ENCODE data around the gene ANKRD26.
"Not testable (repeated sequence)": the region's sequence is repeated elsewhere in the genome, so short reads cannot be mapped to it uniquely, and the experiment has no call there.

ANKRD26 gene

DNA sequence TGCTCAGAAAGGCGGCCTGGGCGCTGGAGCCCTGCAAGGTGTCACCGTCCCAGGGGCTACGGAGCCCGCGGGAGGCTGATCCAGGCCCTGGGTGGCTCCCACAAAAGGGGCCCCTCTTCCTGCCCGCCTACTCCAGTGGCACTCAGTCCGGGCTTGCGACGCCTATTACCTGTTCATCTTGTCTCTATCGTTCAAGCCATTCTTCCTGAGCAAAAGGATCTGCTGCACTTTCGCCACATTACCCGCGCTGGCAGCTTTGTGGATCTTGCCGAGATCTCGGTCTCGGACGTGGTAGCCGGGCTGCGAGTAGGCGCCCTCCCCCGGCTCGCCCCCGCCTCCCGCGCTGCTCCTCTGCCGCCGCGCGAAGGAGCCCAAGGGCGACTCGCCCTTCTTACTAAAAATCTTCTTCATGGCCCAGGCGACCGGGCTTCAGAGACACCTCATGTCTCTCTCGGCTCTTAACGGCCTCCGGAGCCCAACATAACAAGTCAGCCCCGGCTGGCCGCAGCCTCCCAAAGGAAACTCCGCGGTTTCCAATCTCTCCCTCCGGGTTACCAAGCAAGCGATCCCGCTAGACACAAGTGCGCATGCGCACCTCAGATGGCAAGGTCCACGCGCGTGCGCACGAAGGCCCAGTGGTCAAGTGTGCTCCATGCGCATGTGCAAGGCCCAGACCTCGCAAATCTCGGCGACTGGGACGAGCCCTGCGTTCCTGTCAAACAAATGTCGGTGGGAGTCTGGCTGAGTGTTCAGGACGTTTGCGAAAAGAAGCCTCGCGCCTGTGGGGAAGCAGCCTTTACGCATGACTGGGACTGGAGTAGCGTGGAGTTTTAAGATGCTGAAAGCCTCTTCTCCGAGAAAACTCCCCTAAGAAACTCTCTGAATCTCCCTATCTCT is at the start of gene ANKRD26:
Gene ANKRD26 (minus strand): TSS at position 579 of the 897 bp plus-strand sequence. CDS start 168 bp downstream, at position 411.
- Histone ChIP-seq H3K4me3 (peak within 1 kb of the TSS; percentile 41 to 73 (median 67)), H3K27ac (peak within 1 kb of the TSS; percentile 48 to 95 (median 90))

DNA sequence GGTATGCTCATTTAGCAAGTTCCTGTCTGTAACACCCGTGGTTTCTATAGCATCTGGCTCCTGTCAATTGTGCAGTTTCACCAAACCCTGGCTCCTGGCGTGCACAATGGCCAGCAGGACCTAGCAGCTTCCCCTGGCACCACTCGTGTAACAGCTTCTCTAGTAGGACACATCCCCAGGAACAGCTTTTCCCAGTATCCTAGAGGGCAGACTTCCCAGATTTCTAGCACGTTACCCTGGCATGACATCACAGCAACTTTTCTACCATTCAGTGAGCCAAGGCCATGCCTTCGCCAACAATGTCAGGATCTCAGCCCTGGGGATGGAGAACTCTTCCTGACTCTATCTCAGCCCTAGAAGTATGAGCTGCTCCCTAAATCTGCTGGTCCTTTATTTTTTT is 47.4 kb upstream of the ANKRD26 start:
- no peak overlapping the region for H3K4me3 ChIP-seq
- no peak overlapping the region for H3K27ac ChIP-seq

DNA sequence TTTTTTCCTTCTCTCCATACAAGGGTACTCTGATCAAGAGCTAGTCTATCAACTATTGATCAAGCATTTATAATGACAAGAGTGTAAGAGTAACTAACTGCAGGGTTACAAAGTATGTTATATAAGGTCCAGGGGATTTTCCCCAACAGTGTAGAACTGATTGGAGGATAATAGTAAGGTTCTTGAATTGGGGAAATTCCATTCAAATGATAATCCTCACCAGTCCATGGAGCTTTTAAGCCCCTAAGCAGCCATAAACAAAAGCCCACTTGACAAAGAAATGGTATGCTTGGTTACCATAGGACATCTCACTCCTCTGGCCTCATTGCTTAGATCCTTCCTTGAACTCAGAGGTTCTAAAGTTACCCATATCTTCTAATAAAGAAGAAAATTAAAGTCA is 45.6 kb upstream of the ANKRD26 start:
- Histone ChIP-seq H3K4me3 (no peak overlapping the region), H3K27ac (no peak overlapping the region)

DNA sequence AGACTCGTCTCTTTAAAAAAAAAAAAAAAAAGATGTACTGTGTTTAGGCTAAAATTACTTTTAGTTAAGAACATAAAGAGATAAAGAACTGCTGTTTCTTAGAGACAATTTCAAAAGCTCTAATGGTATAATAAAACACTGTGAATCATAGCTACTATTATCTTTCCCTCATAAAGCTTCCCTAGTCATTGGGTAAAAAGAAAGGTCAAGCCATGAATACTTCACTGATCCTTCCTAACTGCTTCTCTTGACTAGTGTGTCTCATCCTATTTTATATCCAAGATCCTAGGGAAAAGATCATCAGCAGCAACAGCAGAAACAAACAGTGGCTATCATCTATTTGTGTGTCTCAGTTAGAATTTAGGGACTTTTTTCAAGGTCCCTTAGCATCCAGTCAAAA is 43.4 kb upstream of the ANKRD26 start:
- no peak overlapping the region for H3K27ac ChIP-seq
- no peak overlapping the region for H3K4me3 ChIP-seq

DNA sequence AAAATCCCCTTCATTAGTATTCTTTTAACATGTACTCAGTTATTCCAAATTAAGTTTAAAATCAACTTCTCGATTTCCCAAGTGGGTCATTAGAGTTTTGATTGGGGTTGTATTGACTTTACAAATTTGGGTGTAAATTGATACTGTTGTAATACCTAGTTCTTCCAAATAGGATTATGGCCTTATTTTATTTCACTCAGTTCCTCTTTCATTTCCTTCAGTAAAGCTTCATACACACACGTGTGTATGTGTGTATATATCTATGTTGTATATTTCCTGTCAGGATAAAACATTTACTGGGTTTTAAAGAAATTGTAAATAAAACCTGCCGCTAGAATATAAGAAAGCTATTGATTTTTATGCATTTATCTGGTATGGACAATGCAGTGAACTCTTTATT is 38.0 kb upstream of the ANKRD26 start:
- Histone ChIP-seq H3K4me3 (no peak overlapping the region), H3K27ac (no peak overlapping the region)

DNA sequence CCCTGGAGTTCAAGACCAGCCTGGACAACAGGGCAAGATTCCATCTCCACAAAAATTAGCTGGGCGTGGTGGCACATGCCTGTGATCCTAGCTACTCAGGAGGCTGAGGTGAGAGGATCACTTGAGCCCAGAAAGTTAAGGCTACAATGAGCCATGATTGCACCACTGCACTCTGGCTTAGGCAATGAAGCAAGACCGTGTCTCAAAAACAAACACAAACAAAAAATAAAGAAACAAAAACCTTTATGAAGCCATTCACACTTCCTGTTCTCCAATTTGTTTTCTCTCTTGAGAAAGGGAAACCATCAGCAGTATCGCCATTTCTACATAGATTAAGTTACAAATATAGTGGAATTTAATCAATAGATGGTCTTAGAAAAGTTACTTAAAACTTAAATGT is 34.1 kb upstream of the ANKRD26 start:
- no peak overlapping the region for H3K27ac ChIP-seq
- H3K4me3 ChIP-seq = no peak overlapping the region

DNA sequence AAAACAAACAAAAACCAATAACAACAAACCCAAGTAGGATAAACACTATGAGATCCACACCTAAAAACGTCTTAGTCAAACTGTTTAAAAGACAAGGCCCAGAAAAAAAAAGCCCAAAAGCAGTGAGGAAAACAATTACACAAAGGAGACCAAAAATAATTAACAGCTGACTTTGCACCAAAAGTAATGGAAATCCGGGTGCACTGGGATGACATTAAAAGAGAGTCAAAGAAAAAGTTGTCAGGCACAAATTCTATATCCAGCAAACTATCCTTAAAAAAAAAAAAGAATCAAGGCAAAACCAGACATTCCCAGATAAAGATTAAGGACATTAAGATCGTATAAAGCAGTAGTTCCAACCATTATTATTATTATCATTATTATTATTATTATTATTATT is 7.9 kb upstream of the ANKRD26 start:
- Histone ChIP-seq H3K27ac (no peak overlapping the region), H3K4me3 (no peak overlapping the region)

DNA sequence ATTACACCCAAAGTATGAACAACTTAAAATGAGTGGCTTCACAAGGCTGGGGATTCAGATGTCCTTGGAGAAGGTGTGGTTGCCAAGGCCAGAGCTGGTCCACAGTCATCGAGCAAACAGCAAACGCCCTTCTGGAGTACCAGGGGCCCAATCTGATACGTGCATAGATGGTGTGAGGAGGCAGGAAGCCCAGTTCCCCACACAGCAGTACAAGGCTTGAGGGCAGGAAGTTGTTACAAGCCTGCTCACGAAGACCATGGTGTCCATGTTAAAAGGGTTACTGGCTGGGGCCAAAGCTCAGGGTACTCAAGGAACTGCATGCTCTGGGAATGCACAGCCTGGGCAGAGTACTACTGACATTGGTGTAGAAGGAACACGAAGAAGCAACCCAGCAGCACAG is 4.6 kb upstream of the ANKRD26 start:
- no peak overlapping the region for H3K4me3 ChIP-seq
- no peak overlapping the region for H3K27ac ChIP-seq

DNA sequence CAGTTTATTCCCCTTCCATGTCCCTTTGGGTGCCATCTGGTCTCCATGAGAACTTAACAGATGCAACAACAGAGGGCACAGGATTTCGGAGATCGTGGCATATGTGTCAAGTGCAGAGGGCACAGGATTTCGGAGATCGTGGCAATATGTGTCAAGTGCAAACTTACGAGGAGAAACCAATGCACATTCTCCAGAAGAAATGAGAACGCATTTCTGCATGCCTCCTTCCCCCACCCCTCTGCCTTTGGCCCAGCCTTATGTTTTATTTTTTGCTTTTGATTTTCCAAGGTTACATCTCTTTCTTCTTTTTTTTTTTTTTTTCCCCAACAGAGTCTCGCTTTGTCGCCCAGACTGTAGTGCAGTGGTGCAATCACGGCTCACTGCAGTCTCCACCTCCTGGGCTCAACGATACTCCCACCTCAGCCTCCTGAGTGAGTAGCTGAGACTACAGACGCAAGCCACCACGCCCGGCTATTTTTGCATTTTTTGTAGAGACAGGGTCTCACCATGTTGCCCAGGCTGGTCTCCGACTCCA is 586 bp upstream of the ANKRD26 start:
- peak overlapping the region; percentile 41 to 73 (median 67) for H3K4me3 ChIP-seq
- peak overlapping the region in 20 of 21 experiments; percentile 82 to 95 (median 90) for H3K27ac ChIP-seq

DNA sequence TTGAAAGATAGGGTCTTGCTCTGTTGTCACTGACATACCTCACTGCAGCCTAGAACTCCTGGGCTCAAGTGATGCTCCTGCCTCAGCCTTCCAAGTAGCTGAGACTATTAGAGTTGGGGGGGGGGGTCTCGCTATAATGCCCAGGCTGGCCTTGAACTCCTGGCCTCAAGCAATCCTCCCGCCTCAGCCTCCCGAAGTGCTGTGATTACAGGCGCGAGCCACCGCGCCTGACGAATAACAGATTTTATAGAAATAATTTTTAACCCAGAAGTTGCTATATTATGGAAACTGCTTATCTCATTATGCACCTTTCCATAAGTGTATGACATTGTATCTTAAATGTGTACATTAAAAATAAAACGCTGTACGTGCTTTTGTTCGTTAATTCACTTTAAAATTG is 846 bp downstream of the ANKRD26 start:
- Histone ChIP-seq H3K27ac (peak overlapping the region in 19 of 21 experiments; percentile 82 to 95 (median 91)), H3K4me3 (peak overlapping the region; percentile 41 to 73 (median 67))

DNA sequence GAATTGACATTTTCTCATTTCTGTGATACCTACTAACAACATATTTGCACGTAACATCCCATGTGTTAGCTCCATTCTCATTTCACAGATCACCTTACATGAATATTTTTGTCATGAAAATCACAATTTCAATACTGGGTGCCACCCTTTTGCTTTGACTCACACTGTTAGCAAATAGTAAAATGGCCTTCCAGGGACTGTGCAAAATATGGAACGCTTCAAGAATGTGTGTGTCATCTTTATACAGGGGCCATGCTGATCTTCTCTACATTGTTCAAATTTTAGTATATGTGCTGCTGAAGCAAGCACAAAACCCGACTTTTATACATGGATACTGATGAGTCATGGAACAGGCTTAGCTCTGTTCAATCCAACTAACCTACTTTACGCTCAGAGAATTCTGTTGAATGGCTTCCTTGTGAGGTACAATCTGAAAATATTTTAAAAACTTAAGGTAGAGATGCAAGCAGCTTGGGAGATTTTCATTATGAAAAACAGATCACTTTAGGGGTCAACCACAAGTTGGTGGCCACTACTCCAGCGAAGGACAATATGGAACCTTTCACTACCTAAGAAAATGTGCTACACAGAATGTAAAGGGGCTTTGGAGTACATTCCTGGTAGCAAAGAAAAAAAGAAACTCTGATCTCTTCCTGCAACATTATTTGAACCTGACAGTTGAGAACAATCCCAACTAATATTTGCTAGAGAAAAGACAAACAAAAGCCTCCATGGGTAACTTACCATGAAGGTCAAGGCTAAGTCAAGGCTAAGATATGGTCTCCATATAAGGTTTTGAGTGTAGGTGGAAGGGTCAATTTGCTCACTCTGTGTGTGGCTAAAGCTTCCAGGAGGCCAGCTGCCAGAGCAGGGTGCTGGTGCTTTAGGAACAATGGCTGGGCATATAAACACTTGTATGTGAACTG is 11.9 kb downstream of the ANKRD26 start:
- no peak overlapping the region for H3K27ac ChIP-seq

DNA sequence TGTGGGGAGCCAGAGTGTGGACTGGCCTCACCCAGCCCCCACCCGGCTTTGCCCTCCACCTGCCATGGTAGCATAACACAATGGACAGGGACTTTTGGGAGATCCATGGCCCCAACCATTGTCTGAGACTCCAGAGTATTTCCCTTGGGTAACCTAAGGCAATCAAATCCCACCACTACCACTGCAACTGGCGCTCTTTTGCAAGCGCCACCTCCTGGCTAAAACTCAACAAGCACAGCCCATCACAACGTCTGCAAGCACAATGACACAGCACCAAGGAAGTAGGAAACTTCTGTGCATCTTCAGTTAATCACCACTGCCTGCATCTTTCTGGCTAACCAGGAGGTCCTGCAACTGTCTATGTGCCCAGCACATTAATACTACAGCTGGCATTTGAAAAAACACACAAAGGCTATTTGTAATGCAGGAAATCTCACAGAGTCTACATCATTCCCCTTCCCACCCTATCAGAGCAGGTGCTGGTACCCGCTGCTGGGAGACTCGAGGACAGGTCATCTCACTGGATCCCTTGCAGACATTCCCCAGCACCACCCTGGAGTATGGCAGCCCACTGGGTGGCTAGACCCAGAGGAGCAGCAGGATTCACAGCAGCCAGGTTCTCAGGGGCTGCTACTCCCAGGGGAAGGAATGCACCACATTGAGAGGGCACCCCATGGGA is 27.7 kb downstream of the ANKRD26 start:
- Histone ChIP-seq H3K27ac (no peak overlapping the region), H3K4me3 (no peak overlapping the region)

More for the DNA sequence above, 11.9 kb downstream of the ANKRD26 start:
- no peak overlapping the region for H3K4me3 ChIP-seq

DNA sequence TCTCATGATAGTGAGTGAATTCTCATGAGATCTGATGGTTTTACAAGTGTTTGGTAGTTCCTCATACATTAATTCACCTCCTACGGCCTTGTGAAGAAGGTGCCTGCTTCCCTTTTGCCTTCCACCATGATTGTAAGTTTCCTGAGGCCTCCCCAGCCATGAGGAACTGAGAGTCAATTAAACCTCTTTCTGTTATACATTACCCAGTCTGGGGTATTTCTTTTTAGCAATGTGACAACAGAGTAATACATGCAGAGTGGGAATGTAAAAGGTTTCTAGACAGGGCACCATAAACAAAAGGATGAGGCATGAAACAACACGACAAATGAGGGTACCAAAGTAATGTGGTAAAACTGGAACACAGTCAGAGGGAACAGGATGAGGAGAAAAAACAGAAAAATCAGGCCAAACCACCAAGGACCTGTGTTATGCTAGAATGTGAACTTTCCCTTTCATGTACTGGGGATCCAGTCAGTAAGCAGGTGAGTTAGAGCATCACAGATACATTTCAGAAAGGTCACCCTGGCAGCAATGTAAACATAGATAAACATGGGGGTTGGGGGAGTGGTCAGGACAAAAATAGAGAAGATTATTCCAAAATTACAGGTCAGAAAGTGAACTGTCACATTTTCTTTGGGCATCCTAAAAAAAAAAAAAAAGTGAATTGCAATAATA is 31.9 kb downstream of the ANKRD26 start:
- Histone ChIP-seq H3K27ac (no peak overlapping the region), H3K4me3 (no peak overlapping the region)

DNA sequence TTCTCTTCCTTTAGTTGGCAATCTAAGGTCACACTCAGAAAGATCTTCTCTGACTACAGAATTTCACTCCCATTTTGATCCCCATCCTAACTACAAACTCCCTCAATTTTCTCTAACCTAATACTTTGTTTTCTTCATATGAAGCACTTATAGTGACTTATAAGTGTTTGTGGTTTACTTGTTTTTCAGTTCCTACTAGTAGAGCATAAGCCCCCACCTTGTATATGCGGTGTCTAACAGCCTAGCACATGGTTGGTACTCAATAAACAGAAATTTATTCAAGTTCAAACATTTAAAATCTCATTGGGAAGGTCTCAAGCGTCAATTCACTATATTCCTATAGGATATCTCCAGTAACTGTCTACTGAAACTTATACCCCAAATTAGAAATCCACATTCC is 35.2 kb downstream of the ANKRD26 start:
- Histone ChIP-seq H3K27ac (no peak overlapping the region), H3K4me3 (no peak overlapping the region)

DNA sequence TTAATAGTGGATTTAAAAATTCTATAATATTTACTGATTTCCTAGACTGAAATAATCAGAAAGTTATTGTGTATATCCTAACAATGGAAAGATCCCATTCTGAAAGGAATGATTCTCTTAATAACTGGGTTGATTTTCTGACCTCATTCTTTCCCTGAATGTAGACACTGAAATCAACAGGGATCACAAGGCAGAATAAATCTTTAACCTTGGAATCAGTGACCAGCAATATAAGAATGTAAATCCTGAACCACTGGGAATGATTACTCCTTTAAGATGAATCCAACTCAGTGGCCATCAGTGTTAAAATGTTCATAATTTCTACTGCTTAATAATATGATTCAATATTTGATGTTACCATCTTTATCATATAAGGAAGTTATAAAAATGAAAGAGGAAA is 47.6 kb downstream of the ANKRD26 start:
- Histone ChIP-seq H3K4me3 (no peak overlapping the region), H3K27ac (no peak overlapping the region)

DNA sequence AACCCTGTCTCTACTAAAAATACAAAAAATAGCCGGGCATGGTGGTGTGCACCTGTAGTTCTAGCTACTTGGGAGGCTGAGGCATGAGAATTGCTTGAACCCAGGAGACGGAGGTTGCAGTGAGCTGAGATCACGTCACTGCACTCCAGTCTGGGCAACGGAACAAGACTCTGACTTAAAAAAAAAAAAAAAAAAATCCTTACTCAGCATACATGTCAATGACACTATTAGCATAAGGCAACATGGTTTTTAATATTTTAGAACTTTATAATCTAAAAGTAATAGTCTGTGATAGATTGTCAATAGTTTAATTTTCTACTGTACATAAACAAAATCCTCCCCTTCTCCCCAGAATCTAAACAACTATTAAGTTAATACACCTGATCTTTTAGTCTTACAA is 55.0 kb downstream of the ANKRD26 start:
- not testable (repeated sequence) for H3K4me3 ChIP-seq, H3K27ac ChIP-seq

DNA sequence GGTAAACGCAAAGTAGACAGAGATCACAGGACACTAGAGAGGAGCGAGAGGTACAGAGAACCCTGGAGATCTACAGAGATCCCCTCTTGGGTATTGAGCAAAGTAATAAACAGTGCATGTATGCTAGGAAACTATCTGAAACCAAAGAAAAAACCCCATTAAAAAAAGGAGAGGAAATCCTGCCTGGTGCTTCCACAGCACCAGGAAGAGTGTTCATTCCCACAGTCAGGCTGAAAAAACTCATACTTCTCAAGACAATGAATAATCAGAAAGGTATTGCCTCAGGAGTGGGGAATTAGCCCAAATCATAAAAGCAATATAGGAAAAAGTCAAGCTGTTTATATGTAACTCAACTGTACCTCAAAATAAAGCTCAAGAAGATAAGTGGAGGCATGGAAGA is 59.1 kb downstream of the ANKRD26 start:
- no peak overlapping the region for H3K27ac ChIP-seq
- no peak overlapping the region for H3K4me3 ChIP-seq

DNA sequence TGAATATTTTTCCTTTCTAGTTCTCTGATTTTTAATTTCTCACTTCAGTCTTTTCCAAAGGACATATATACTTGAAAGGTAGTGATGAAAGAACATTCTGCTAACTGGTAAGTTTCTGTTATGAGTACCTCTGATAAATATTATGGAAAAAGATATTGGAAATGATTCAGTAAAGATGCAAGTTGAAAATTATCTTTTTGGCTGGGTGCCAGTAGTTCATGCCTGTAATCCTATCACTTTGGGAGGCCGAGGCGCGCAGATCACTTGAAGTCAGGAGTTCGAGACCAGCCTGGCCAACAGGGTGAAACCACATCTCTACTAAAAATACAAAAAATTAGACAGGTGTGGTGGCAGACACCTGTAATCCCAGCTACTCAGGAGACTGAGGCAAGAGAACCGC is 62.1 kb downstream of the ANKRD26 start:
- Histone ChIP-seq H3K27ac (no peak overlapping the region), H3K4me3 (no peak overlapping the region)

DNA sequence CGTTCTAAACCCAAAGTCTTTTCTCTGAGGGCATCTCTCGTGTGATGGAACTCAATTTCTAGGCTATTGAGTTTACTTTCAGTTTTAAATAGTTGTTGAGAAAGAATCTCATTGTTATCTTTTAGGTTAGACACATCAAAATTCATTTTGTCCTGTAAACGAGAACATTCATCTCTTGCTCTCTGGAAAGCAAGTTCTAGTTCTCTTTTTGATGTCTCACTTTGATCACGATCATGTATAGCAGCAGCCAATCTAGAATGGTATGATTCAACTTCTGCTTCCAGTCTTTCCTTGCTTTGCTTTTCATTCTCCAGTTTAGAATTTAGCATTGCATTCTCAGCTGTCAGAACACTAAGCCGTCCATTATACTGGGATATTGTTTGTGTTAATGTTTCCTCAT is 65.1 kb downstream of the ANKRD26 start:
- H3K4me3 ChIP-seq = no peak overlapping the region
- H3K27ac ChIP-seq = no peak overlapping the region

Data from skin epidermis (tissue), 12 donors.